HepG2 (cell line): Measurements from ENCODE around the gene MAPK6. TPM values are rescaled to one million over a fixed set of nuclear protein-coding genes. Genes with fewer than 3 reads are reported as not detected.

Experiments
- ATAC-seq: fragments of 200-7000 bp; cut with Tn5 transposase; 3 replicates; pipeline ENCODE4 v1.9.1; 2020; ENCODE audit warnings: mild to moderate bottlenecking, moderate library complexity
- BruUV-seq: library from RNA; stranded (reverse); fragments of 400-500 nt; replicated peaks from 2 replicates; lab custom pipeline; 2021; lab: Mats Ljungman, UMichigan
- CTCF ChIA-PET: fragments of 300-600 bp; formaldehyde crosslinking; extraction: SDS; loops from one replicate; lab custom pipeline; 2021; ENCODE audit warnings: low total read pairs, inconsistent platforms, low intra/inter-chr PET ratio; lab: Yijun Ruan, JAX
- POLR2A ChIA-PET: fragments of 350-600 bp; sonication (Branson Sonifier 250); formaldehyde crosslinking; loops from one replicate; lab custom pipeline; 2020; ENCODE audit warnings: antibody characterized with exemption, inconsistent platforms; lab: Yijun Ruan, JAX
- DNase-seq: peaks from one replicate; pipeline ENCODE4 v3.0.0-alpha.2; 2015; ENCODE audit warnings: low spot score
- FAIRE-seq: peaks from 3 replicates; lab custom pipeline; 2011; peaks lifted over from hg19 to GRCh38; lab: Jason Lieb, UNC
- H2AFZ ChIP-seq: one replicate; pipeline ENCODE4 v1.6.1; 2011; ENCODE audit warnings: low read length, inconsistent platforms
- H3K27ac ChIP-seq: fragments of 300-600 bp; 3 replicates; pipeline ENCODE4 v1.8.0; 2011; ENCODE audit warnings: mixed run types, mild to moderate bottlenecking, mixed read lengths, low read length, inconsistent platforms; ENCODE audit not compliant: insufficient read depth; ENCODE audit errors: extremely low read length
- H3K27me3 ChIP-seq, 2 experiments: fragments of 200-600 bp in 1 of 2; 2 replicates in 1 of 2; 3 replicates in 1 of 2; pipeline versions ENCODE4 v1.6.0 to v1.8.0; 2011; ENCODE audit warnings: low read length in 2 of 2, mild to moderate bottlenecking in 2 of 2, moderate library complexity in 2 of 2, inconsistent platforms in 1 of 2; ENCODE audit not compliant: insufficient read depth in 2 of 2, control insufficient read depth in 1 of 2
- H3K36me3 ChIP-seq, 2 experiments: fragments of 200-600 bp in 1 of 2; replicated peaks in 1 of 2; 2 replicates in 1 of 2; 3 replicates in 1 of 2; pipeline versions ENCODE4 v1.5.1 to v1.8.0; 2011; ENCODE audit warnings: low read length in 2 of 2, inconsistent platforms in 1 of 2; ENCODE audit not compliant: insufficient read depth in 2 of 2, control insufficient read depth in 1 of 2
- H3K4me1 ChIP-seq: 2 replicates; pipeline ENCODE4 v1.5.1; 2012; ENCODE audit warnings: low read length, inconsistent platforms; ENCODE audit not compliant: insufficient read depth
- H3K4me2 ChIP-seq: 2 replicates; pipeline ENCODE4 v1.6.0; 2011; ENCODE audit warnings: low read depth, low read length, inconsistent platforms
- H3K4me3 ChIP-seq, 3 experiments: fragments of 200-600 bp in 1 of 3; sonication (generic), shearing (Covaris generic) in 1 of 3; replicated peaks in 1 of 3; 2 replicates each; pipeline ENCODE4 v1.5.1; 2011 to 2016; ENCODE audit warnings: low read length in 3 of 3, inconsistent platforms in 2 of 3, low read depth in 2 of 3, mild to moderate bottlenecking in 2 of 3, control low read depth in 1 of 3, mixed read lengths in 1 of 3; ENCODE audit not compliant: insufficient read depth in 1 of 3
- H3K79me2 ChIP-seq: one replicate; pipeline ENCODE4 v1.6.1; 2011; ENCODE audit warnings: low read length, inconsistent platforms; ENCODE audit not compliant: insufficient read depth
- H3K9ac ChIP-seq: 2 replicates; pipeline ENCODE4 v1.6.0; 2011; ENCODE audit warnings: mild to moderate bottlenecking, low read depth, low read length, inconsistent platforms; ENCODE audit not compliant: insufficient read depth
- H3K9me3 ChIP-seq: 2 replicates; pipeline ENCODE4 v1.5.1; 2012; ENCODE audit warnings: mild to moderate bottlenecking, low read length
- H4K20me1 ChIP-seq: 2 replicates; pipeline ENCODE4 v1.6.0; 2011; ENCODE audit warnings: inconsistent platforms, mild to moderate bottlenecking, low read length, moderate library complexity; ENCODE audit not compliant: insufficient read depth
- ETV5 ChIP-seq: IDR thresholded peaks from 2 replicates; pipeline ENCODE4 v1.6.1; 2018; ENCODE audit warnings: missing biosample characterization, missing genetic modification reagents, inconsistent platforms, borderline replicate concordance
- FOXA3 ChIP-seq: IDR thresholded peaks from 2 replicates; pipeline ENCODE4 v1.6.1; 2016; ENCODE audit warnings: missing genetic modification reagents, missing compliant biosample characterization
- KIAA2018 ChIP-seq: sonication (generic); formaldehyde crosslinking; IDR thresholded peaks from 2 replicates; pipeline ENCODE4 v1.5.0; 2020; ENCODE audit warnings: mild to moderate bottlenecking, missing genetic modification reagents, borderline replicate concordance
- MED1 ChIP-seq: sonication (generic); formaldehyde crosslinking; IDR thresholded peaks from 2 replicates; pipeline ENCODE4 v1.4.0; 2020; ENCODE audit warnings: missing genetic modification reagents
- NR0B2 ChIP-seq: sonication (generic); formaldehyde crosslinking; IDR thresholded peaks from 2 replicates; pipeline ENCODE4 v1.4.0; 2020; ENCODE audit warnings: mild to moderate bottlenecking, missing genetic modification reagents
- PHF21A ChIP-seq: sonication (generic); formaldehyde crosslinking; IDR thresholded peaks from 2 replicates; pipeline ENCODE4 v1.5.0; 2020; ENCODE audit warnings: mild to moderate bottlenecking, missing genetic modification reagents
- POLR2G ChIP-seq: fragments of 200-400 bp; formaldehyde crosslinking; IDR thresholded peaks from 2 replicates; pipeline ENCODE4 v1.6.1; 2018; ENCODE audit warnings: mild to moderate bottlenecking, low read depth, low read length, moderate library complexity
- SOX6 ChIP-seq, 2 experiments: fragments of 450-650 bp in 1 of 2; sonication (generic) in 1 of 2; formaldehyde crosslinking in 1 of 2; IDR thresholded peaks; 2 replicates each; pipeline versions ENCODE4 v1.4.0 to v1.6.1; 2017 to 2020; ENCODE audit warnings: antibody characterized with exemption in 1 of 2, mild to moderate bottlenecking in 1 of 2, missing genetic modification reagents in 1 of 2
- ZNF18 ChIP-seq: sonication (generic); formaldehyde crosslinking; IDR thresholded peaks from 2 replicates; pipeline ENCODE4 v1.8.0; 2022; ENCODE audit warnings: mild to moderate bottlenecking, missing genetic modification reagents; ENCODE audit not compliant: insufficient replicate concordance
- ZNF503 ChIP-seq: sonication (generic); formaldehyde crosslinking; IDR thresholded peaks from 2 replicates; pipeline ENCODE4 v1.4.0; 2020; ENCODE audit warnings: missing genetic modification reagents
- WGBS: methylation state at CpG from one replicate; pipeline ENCODE4 v1.1.6; 2017; ENCODE audit warnings: low lambda C conversion rate; 5-methylcytosine and 5-hydroxymethylcytosine counted together
- in situ Hi-C: cut with HindIII; loops from 2 replicates; pipeline ENCODE4 v1.10.0; 2017; ENCODE audit warnings: low pct_unique_long_range_greater_than_20kb; ENCODE audit not compliant: extremely low pct_ligation_motif_present
- intact Hi-C: fragments of 100-400 bp; cut with micrococcal nuclease; formaldehyde crosslinking; loops from one replicate; pipeline ENCODE4 v1.10.0; 2022; ENCODE audit not compliant: unreplicated experiment
- polyA plus RNA-seq, 8 experiments: library from polyadenylated mRNA; depleted of rRNA in 3 of 8; stranded (reverse) in 7 of 8; unstranded in 1 of 8; fragments of >200 nt; fragmentation: Illumina TruSeq in 4 of 8; extraction: Trizol in 4 of 8; gene quantifications; 2 replicates each; pipeline versions ENCODE4 v1.2.1 to v1.2.3, GENCODE V29; 2011 to 2016; ENCODE audit warnings: low read depth in 4 of 8, missing spikeins in 1 of 8, mixed read lengths in 1 of 8; ENCODE audit not compliant: insufficient read depth in 1 of 8
- total RNA-seq, 5 experiments: library from RNA; depleted of rRNA; stranded (reverse); fragments of >200 nt; fragmentation: Illumina TruSeq; extraction: Trizol; gene quantifications; 2 replicates each; pipeline ENCODE4 v1.2.3, GENCODE V29; 2016; ENCODE audit warnings: low read depth in 1 of 5

The MAPK6 gene
- total and polyA plus RNA-seq, 2 of the 13 experiments (the other 11 are each of a cell fraction or from before 2014, with no cell fraction given): 89.5 to 99.7 TPM

GRCh38 chr15:52006702-52007340 is 12.2 kb upstream of the MAPK6 start:
- ChIA-PET POLR2A (interaction anchor here (0.6 to 4.6 kb wide), 6 partner anchors 11 to 72 kb away, joined by 3 to 36 read pairs (median 4); no protein-coding TSS in a partner anchor), CTCF (no interaction called here)
- Histone ChIP-seq H3K4me2 (peak overlapping the region; percentile 30), H3K9ac (peak overlapping the region; percentile 27; the same call in 1 of the 2 replicates), H3K79me2 (no peaks in the 10 kb centered on the region), H3K4me1 (peaks cover 68% of the 10 kb centered on the region), H4K20me1 (no peaks in the 10 kb centered on the region), H3K27me3 (no peaks in the 10 kb centered on the region), H2AFZ (no peak overlapping the region), H3K4me3 (no peak overlapping the region), H3K36me3 (no peaks in the 10 kb centered on the region), H3K9me3 (no peaks in the 10 kb centered on the region), H3K27ac (peak overlapping the region; percentile 70)
- ATAC-seq (peak; percentile 20; the same call in 2 of the 3 replicates), FAIRE-seq (peak; percentile 18), DNase-seq (no peak)
- WGBS: 69% methylated on average over 3 of the region's 3 CpGs
- in situ Hi-C loops: no loop called here
- intact Hi-C loops: no loop called here
- BruUV-seq: no TSS peak
- TF ChIP-seq ZNF18 (CRISPR knock-in tag) (peak; percentile 60), FOXA3 (CRISPR knock-in tag) (0 out of 2 replicates have a peak, but pooled peaks have one; percentile 28), SOX6 (IDR thresholded peaks at IDR 0.05) (no peak), SOX6 (CRISPR knock-in tag; IDR thresholded peaks at IDR 0.05) (peak; percentile 43), NR0B2 (CRISPR knock-in tag) (no peak), KIAA2018 (CRISPR knock-in tag) (no peak), ETV5 (CRISPR knock-in tag) (peak; percentile 71; the same call in 1 of the 2 replicates), ZNF503 (CRISPR knock-in tag) (0 out of 2 replicates have a peak, but pooled peaks have one; percentile 41), POLR2G (no peak), MED1 (CRISPR knock-in tag) (peak; percentile 86), PHF21A (peak; percentile 63; the same call in 1 of the 2 replicates)
